Measurements from ENCODE around the gene POLR2A. TPM values are rescaled to one million over a fixed set of nuclear protein-coding genes. Genes with fewer than 3 reads are reported as not detected.

POLR2A gene
- total RNA-seq, 4 donors from 2014 or later = 19.7 to 167 (median 77.6) TPM

GRCh38 chr17:7484919-7485377 is 782 bp downstream of the POLR2A start:
- Histone ChIP-seq H3K36me3 (no peaks in the 10 kb centered on the region), H3K4me3 (peak overlapping the region; percentile 64 to 74), H3K4me1 (no peaks in the 10 kb centered on the region), H3K27me3 (no peaks in the 10 kb centered on the region), H3K9me3 (no peaks in the 10 kb centered on the region), H3K27ac (peak overlapping the region; percentile 82 to 98)
- intact Hi-C loops (cut with DNase I; ENCODE audit: low total_unique reads) = loop anchor here (10.0 kb wide), 1 partner anchor 50 kb away; the partner anchor contains the start of genes FGF11 and TMEM102
- no peak for DNase-seq
- TF ChIP-seq POLR2A (IDR thresholded peaks at IDR 0.05) (no peak), CTCF (IDR thresholded peaks at IDR 0.05) (peak in 2 of 4 experiments; percentile 13 to 42)

GRCh38 chr17:7486181-7486580 is 2.0 kb downstream of the POLR2A start:
- no peaks in the 10 kb centered on the region for H3K27me3 ChIP-seq
- H3K4me3 ChIP-seq = peak overlapping the region; percentile 64 to 74
- DNase-seq = no peak
- TF ChIP-seq CTCF (IDR thresholded peaks at IDR 0.05) (no peak), POLR2A (IDR thresholded peaks at IDR 0.05) (no peak)
- peak overlapping the region; percentile 82 to 98 for H3K27ac ChIP-seq
- no peaks in the 10 kb centered on the region for H3K36me3 ChIP-seq
- intact Hi-C loops (cut with DNase I; ENCODE audit: low total_unique reads) = loop anchor here (10.0 kb wide), 1 partner anchor 51 kb away; the partner anchor contains the start of genes FGF11 and TMEM102
- no peaks in the 10 kb centered on the region for H3K9me3 ChIP-seq
- H3K4me1 ChIP-seq = no peaks in the 10 kb centered on the region

- TF ChIP-seq POLR2A (IDR thresholded peaks at IDR 0.05) = no peak
- no peak for TF ChIP-seq CTCF (IDR thresholded peaks at IDR 0.05)
- no peaks in the 10 kb centered on the region for H3K36me3 ChIP-seq
- H3K4me1 ChIP-seq = no peaks in the 10 kb centered on the region
- DNase-seq = no peak
- no peaks in the 10 kb centered on the region for H3K27me3 ChIP-seq
- no peak overlapping the region for H3K4me3 ChIP-seq
- H3K9me3 ChIP-seq = no peaks in the 10 kb centered on the region
- no peak overlapping the region for H3K27ac ChIP-seq
- intact Hi-C loops (cut with DNase I; ENCODE audit: low total_unique reads) = no loop called here
Measured at GRCh38 chr17:7490144-7490543, 6.0 kb downstream of the POLR2A start.

- Histone ChIP-seq H3K4me3 (no peak overlapping the region), H3K9me3 (no peaks in the 10 kb centered on the region), H3K27me3 (no peaks in the 10 kb centered on the region), H3K27ac (no peak overlapping the region), H3K4me1 (no peaks in the 10 kb centered on the region), H3K36me3 (no peaks in the 10 kb centered on the region)
- TF ChIP-seq CTCF (IDR thresholded peaks at IDR 0.05) = no peak
- no peak for TF ChIP-seq POLR2A (IDR thresholded peaks at IDR 0.05)
- no peak for DNase-seq
- intact Hi-C loops (cut with DNase I; ENCODE audit: low total_unique reads) = no loop called here
Measured at GRCh38 chr17:7491583-7491982, 7.4 kb downstream of the POLR2A start.

GRCh38 chr17:7493941-7494340 is 9.8 kb downstream of the POLR2A start:
- H3K27me3 ChIP-seq = no peaks in the 10 kb centered on the region
- no peaks in the 10 kb centered on the region for H3K36me3 ChIP-seq
- DNase-seq = no peak
- TF ChIP-seq CTCF (IDR thresholded peaks at IDR 0.05) (no peak), POLR2A (IDR thresholded peaks at IDR 0.05) (no peak)
- H3K4me3 ChIP-seq = no peak overlapping the region
- intact Hi-C loops (cut with DNase I; ENCODE audit: low total_unique reads) = no loop called here
- no peaks in the 10 kb centered on the region for H3K9me3 ChIP-seq
- H3K4me1 ChIP-seq = no peaks in the 10 kb centered on the region
- H3K27ac ChIP-seq = no peak overlapping the region

All from uterus (tissue), 4 donors.